GM13977 (cell line): ENCODE measurements around the gene VANGL2.

Experiments used
- DNase-seq: peaks from one replicate; pipeline ENCODE4 v3.0.0; 2012; ENCODE audit warnings: low spot score
- in situ Hi-C: fragments of 300-500 bp; cut with MboI; formaldehyde crosslinking; loops from one replicate; pipeline ENCODE4 v1.12.0; 2022; ENCODE audit warnings: low sequenced_read_pairs, low pct_unique_long_range_greater_than_20kb, mixed read lengths, inconsistent platforms; ENCODE audit not compliant: unreplicated experiment
- TF ChIP-seq, protein P1 (sequence below): IDR thresholded peaks from 2 replicates; pipeline ENCODE4 v1.5.1; 2012; ENCODE audit warnings: mild to moderate bottlenecking, control low read depth; ENCODE audit not compliant: insufficient read depth; ENCODE audit errors: extremely low read depth, missing control alignments

The VANGL2 gene

DNA sequence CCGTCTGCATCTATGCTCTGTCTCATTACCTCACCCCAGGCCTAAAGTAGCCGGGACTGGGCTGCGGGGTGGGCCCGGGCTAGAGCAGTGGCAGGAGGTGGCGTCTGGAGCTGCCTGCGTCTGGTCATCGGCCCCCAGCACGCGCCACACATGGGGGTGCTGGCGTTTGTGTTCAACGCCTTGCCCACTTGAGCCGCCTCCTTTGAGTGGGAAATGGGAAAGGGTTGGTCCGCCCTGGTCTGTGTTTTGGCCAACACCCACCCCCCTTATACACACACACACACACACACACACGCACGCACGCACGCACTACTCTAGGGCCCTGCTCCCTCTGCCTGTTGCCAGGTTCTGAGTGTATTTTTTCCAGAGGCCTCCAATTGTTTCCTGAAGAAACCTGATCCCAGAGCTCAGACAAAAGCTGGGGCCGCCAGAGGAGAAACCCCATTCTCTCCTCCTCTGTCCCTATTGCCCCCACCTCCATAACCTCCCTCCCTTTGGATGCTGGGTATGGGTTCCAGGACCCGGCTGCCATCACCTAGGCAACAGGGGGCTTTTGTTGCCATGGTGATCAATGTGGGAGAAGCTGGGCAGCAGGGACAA lies 10.1 kb downstream of the VANGL2 start:
- DNase-seq, result no peak
- TF ChIP-seq, protein P1, sequence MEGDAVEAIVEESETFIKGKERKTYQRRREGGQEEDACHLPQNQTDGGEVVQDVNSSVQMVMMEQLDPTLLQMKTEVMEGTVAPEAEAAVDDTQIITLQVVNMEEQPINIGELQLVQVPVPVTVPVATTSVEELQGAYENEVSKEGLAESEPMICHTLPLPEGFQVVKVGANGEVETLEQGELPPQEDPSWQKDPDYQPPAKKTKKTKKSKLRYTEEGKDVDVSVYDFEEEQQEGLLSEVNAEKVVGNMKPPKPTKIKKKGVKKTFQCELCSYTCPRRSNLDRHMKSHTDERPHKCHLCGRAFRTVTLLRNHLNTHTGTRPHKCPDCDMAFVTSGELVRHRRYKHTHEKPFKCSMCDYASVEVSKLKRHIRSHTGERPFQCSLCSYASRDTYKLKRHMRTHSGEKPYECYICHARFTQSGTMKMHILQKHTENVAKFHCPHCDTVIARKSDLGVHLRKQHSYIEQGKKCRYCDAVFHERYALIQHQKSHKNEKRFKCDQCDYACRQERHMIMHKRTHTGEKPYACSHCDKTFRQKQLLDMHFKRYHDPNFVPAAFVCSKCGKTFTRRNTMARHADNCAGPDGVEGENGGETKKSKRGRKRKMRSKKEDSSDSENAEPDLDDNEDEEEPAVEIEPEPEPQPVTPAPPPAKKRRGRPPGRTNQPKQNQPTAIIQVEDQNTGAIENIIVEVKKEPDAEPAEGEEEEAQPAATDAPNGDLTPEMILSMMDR, result no peak
- in situ Hi-C loops, result loop anchor here (25.0 kb wide), 2 partner anchors 427 to 552 kb away; partner anchors contain the start of gene ITLN2

- no peak for DNase-seq
- in situ Hi-C loops, result loop anchor here (25.0 kb wide), 2 partner anchors 426 to 551 kb away; partner anchors contain the start of gene ITLN2
- TF ChIP-seq, protein P1, result no peak
Observed at GRCh38 chr1:160411271-160412027, 11.1 kb downstream of the VANGL2 start.

DNA sequence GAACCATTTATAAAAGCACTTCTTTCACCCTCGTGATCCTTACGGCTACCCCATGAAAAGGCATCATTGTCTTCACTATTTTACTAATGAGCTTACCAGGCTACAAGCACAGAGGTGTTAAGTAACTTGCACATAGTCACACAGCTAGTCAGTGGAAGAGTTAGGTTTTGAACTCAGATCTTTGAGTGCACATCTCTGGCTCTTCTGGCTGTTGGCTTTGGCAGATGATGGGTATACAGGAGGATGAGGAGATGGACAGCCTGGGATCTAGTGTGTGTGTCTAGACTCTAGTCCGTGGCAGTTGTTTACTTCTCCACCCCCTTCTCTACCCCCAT lies 11.6 kb downstream of the VANGL2 start:
- in situ Hi-C loops, result loop anchor here (25.0 kb wide), 2 partner anchors 425 to 550 kb away; partner anchors contain the start of gene ITLN2
- TF ChIP-seq, protein P1, result no peak
- DNase-seq, result no peak

GRCh38 chr1:160413716-160414115 lies 13.4 kb downstream of the VANGL2 start:
- no peak for DNase-seq
- TF ChIP-seq, protein P1, result no peak
- in situ Hi-C loops, result loop anchor here (25.0 kb wide), 2 partner anchors 424 to 549 kb away; partner anchors contain the start of gene ITLN2

- in situ Hi-C loops, result loop anchor here (25.0 kb wide), 2 partner anchors 422 to 547 kb away; partner anchors contain the start of gene ITLN2
- TF ChIP-seq, protein P1, result no peak
- no peak for DNase-seq
Observed at GRCh38 chr1:160414881-160415280, 14.5 kb downstream of the VANGL2 start.

DNA sequence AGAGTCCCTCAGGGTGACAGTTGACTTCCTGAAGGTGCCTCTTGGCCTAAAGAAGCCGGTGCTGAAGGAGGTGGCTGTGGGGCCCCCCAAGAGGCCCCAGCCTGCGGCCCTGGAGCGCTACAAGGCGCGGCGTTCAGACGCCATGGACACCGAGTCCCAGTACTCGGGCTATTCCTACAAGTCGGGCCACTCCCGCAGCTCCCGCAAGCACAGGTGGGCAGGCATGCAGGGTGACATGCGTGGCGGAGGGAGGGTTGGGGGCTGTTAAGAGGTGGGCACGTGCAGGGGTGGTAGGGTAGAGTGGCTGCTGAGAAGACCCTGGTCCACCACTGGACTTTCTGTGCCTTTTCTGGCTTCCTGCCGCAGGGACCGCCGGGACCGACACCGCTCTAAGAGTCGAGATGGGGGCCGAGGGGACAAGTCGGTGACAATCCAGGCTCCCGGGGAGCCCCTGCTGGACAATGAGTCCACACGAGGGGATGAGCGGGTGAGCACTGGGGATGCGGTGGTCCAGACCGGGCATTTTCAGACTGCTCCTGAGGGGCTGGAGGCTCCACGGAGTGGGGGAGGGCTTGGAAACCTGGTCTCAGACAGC lies 15.4 kb downstream of the VANGL2 start:
- DNase-seq, result no peak
- in situ Hi-C loops, result loop anchor here (25.0 kb wide), 2 partner anchors 422 to 547 kb away; partner anchors contain the start of gene ITLN2
- TF ChIP-seq, protein P1, result no peak
